LNCaP clone FGC (cell line): ENCODE results near the gene RAET1G.

Experiments
- DNase-seq: peaks from one replicate; pipeline ENCODE4 v3.0.0-alpha.2; 2011; ENCODE audit warnings: low read depth
- H3K4me3 ChIP-seq: 2 replicates; pipeline ENCODE4 v1.5.1; 2011; ENCODE audit warnings: mild to moderate bottlenecking, low read depth, low read length, control low read depth
- CTCF ChIP-seq: IDR thresholded peaks from 2 replicates; pipeline ENCODE4 v1.5.1; 2012; ENCODE audit warnings: mild to moderate bottlenecking; ENCODE audit not compliant: control insufficient read depth, insufficient read depth; ENCODE audit errors: extremely low read depth

The RAET1G gene

GRCh38 chr6:149936743-149937142 is 13.8 kb upstream of the RAET1G start:
- H3K4me3 ChIP-seq: no peak overlapping the region
- DNase-seq: no peak

GRCh38 chr6:149935668-149936067 is 12.7 kb upstream of the RAET1G start:
- no peak for TF ChIP-seq CTCF
- no peak overlapping the region for H3K4me3 ChIP-seq

More at GRCh38 chr6:149936743-149937142, 13.8 kb upstream of the RAET1G start:
- TF ChIP-seq CTCF: no peak

GRCh38 chr6:149935246-149935645 is 12.3 kb upstream of the RAET1G start:
- TF ChIP-seq CTCF: no peak
- DNase-seq: no peak
- H3K4me3 ChIP-seq: no peak overlapping the region

More at GRCh38 chr6:149935668-149936067, 12.7 kb upstream of the RAET1G start:
- no peak for DNase-seq

GRCh38 chr6:149934249-149935156 is 11.6 kb upstream of the RAET1G start:
- peak; percentile 51 for DNase-seq
- TF ChIP-seq CTCF: peak; percentile 72
- no peak overlapping the region for H3K4me3 ChIP-seq

GRCh38 chr6:149933461-149933860 is 10.5 kb upstream of the RAET1G start:
- no peak overlapping the region for H3K4me3 ChIP-seq
- TF ChIP-seq CTCF: no peak
- DNase-seq: no peak

GRCh38 chr6:149933036-149933435 is 10.1 kb upstream of the RAET1G start:
- no peak for DNase-seq
- no peak for TF ChIP-seq CTCF
- H3K4me3 ChIP-seq: no peak overlapping the region
